HG03571 (cell line): ENCODE measurements around the gene PERM1.
"Not testable (repeated sequence)": the region's sequence is repeated elsewhere in the genome, so short reads cannot be mapped to it uniquely, and the experiment has no call there.

Experiments used
- ATAC-seq: cut with Tn5 transposase; IDR thresholded peaks from one replicate; pipeline ENCODE4 v1.9.1; 2021; ENCODE audit not compliant: unreplicated experiment

The PERM1 gene

DNA sequence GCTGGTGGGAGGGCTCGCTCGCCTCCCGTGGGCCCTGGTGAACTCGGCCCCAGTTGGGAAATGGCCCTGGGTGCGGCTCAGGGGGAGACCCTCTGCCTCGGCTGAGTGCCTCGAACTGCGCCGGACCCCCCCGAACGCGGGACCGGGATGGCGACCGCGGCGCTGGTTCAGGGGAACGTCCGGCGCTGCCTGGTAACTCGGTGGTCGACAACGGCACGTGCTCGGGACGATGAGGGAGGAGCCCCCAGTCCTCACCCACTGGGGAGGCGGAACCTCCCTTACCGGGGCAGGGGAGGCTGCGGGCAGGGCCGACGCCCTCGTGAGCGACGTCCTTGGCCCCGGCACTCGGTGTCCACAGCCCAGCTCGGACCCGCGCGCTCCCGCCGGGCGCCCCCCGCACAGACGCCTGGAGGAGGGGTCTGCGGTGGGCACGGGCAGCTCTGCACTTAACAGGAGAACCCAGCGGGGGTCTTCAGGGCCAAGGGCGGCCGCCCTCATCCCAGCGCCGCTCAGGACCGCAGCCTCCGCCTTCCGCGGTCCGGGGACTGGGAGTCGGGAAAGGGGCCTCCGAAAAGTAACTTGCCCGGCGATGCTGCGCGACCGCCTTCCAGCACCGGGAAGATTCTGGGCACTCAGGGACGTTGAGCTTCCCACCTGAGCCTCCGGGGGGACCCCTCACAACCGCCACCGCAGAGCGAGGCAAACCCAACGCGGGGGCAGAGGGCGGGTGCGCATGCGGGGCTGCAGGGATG is 16.3 kb upstream of the PERM1 start:
- ATAC-seq: no peak

- ATAC-seq: no peak
Measured at GRCh38 chr1:997713-997992, 15.8 kb upstream of the PERM1 start.

GRCh38 chr1:996851-997712 is 15.2 kb upstream of the PERM1 start:
- ATAC-seq: no peak

GRCh38 chr1:995665-996633 is 14.1 kb upstream of the PERM1 start:
- no peak for ATAC-seq

DNA sequence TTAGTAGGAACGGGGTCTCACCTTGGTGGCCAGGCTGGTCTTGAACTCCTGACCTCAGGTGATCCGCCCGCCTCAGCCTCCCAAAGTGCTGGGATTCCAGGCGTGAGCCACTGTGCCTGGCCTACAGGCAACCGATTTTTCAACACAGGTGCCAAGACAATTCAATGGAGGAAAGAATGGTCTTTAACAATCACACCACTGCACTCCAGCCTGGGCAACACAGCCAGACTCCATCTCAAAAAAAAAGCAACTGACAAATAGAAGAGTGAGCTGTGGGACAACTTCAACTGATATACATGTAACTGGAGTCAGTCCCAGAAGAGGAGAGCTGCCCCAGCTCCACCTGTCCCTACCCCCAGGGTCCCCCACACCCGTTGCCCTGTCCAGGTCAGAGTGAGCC is 12.7 kb upstream of the PERM1 start:
- not testable (repeated sequence) for ATAC-seq

DNA sequence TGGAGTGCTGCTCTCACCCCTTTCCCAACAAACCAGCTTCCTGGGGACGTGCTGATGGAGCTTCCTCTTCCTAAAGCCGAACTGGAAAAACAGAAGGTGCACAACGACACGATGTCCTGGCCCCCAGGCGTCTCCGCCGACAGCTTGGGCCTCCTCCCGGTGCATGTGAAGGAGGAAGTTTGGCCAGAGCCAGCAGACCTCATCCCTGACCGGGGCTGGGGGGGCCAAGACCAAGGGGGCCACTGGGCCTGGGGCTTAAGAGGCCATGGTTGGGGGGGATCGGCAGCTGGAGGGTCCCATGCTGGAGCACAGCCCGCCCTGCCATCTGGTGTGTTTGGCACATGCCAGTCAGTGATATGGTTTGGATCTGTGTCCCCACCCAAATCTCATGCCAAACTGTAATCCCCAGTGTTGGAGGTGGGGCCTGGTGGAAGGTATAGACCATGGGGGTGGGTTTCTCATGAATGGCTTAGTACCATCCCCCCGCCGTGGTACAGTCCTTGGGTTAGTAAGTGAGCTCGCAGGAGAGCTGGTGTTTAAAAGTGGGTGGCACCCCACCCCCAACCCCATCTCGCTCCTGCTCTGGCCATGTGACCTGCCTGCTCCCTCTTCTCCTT is 11.6 kb upstream of the PERM1 start:
- ATAC-seq: no peak

DNA sequence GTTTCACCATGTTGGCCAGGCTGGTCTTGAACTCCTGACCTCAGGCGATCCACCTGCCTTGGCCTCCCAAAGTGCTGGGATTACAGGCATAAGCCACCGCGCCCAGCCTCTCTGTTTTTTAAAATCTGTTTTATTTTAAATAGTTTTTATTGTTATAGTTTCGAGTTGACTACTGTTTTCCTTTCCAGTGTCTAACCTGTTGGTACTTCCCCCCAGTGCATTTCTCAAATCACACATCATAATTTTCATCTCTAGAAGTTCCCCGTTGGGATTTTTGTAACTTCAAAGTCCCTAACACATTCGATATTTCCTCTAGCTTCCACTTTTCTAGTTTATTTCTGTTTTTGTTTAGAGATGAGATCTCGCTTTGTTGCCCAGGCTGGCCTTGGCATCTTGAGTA is 10.5 kb upstream of the PERM1 start:
- ATAC-seq: no peak

DNA sequence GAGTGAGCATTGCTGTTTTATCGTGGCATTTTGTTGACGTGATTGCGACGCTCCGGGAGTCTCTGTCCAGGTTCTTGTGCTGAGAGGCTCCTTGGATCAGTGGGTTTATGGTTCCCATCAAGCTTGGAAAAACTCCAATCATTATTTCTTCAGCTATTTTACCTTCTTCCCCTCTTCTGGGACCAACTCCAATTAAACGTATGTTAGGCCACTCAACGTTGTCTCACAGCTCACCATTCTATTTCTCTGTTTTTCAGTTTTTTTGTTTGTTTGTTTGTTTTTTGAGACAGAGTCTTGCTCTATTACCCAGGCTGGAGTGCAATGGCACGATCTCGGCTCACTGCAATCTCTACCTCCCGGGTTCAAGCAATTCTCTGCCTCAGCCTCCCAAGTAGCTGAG is 10.0 kb upstream of the PERM1 start:
- no peak for ATAC-seq

GRCh38 chr1:991275-991674 is 9.4 kb upstream of the PERM1 start:
- not testable (repeated sequence) for ATAC-seq

DNA sequence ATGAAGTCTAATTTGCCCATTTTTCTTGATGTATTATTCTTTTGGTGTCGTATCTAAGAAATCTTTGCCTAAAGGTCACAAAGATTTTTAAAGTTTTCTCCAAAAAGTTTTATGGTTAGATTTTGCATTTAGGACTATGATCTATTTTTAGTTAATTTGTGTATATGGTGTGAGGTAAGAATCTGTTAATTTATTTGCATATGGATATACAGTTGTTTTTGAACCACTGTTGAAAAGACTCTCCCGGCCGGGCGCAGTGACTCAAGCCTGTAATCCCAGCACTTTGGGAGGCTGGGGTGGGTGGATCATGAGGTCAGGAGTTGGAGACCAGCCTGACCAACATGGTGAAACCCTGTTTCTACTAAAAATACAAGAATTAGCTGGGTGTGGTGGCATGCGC is 6.2 kb upstream of the PERM1 start:
- ATAC-seq: not testable (repeated sequence)

- ATAC-seq: no peak
Measured at GRCh38 chr1:985126-985525, 3.2 kb upstream of the PERM1 start.

- no peak for ATAC-seq
Measured at GRCh38 chr1:984476-984814, 2.6 kb upstream of the PERM1 start.

DNA sequence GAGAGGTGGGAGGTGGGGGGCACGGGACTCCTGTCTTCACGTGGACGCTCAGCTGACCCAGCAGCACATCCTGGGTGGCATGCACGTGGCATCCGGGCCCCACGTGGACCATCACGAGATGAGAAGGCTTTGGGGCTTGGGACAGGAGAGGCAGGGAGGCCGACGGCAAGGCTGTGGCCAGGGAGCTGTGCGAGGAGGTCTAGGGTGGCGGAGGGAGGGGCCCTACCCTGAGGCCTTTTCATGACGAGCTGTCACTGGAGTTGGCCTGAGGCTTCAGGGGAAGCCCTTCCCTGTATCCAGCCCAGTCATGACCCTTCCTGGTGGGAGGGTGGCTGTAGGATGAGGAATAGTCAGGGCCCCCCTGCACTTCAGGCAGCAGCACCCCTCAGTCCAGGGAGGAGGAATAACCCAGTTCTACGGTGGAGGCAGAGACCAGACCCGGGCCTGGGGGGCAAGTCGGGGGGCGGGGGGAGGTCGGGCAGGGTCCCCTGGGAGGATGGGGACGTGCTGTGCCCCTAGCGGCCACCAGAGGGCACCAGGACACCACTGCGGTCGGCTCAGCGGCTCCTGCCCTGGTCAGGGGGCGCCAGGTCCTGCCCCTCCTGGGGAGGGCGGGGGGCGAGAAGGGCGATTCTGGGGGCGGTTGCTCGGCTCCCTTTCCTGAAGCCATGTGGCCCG is 2.0 kb upstream of the PERM1 start:
- no peak for ATAC-seq

GRCh38 chr1:982765-983436 is 1.0 kb upstream of the PERM1 start:
- no peak for ATAC-seq

- no peak for ATAC-seq
Measured at GRCh38 chr1:981491-981954, 370 bp downstream of the PERM1 start.

DNA sequence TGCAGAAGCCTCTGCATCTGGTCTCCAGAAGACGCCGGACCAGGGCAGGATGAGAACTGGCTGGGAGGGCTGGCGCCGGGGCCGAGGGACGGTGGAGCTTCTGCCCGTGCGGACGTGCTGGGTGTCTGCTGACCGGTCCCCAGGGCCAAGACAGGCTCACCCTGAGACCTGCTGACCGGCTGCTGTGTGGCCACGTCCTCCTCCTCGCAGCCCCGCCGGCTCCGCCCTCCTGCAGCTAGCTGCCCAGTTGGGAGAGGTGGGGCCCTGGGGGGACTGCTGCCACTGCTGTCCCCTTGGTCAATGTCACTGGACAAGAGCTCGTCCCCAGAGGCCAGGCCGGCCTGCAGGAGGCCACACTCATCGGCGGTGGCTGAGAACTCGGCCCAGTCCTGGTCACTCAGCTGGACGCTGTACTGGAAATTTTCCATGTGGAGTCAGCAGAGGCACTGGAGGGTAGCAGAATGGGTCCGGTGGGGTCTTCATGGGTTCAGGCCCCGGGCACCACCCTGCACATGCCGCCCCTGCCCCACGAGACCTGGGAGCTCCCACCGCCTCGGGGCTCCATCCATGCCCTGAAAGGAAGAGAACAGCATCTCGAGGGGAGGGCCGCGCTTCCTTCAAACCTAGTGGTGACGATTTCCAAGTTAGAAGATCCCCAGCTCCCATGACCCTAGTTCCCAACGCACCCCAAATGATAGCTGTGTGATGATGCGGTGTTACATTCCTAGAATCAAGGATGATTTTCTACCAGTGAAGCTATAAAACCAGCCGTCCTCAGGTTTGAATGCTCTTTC is 1.1 kb downstream of the PERM1 start:
- no peak for ATAC-seq

DNA sequence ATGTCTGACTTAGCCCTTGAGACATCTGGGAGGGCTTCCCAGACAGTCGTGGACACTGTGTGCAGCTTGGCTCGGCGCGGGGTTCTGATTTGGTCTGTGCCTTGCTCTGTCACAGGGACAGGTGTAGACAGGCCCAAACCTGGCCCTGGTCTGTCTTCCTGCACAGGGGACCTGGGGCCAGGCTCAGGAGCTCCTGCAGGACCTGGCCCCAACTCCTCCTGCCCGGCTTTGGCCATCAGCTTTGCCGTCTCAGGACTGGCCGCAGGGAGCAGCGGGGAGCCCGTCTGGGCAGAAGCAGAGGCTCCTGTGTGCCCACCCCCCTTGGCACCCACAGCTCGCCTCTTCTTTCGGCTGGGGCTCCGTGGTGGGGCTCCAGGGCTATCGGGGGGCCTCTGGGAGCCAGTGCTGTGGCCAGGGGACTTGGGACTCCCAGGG is 1.7 kb downstream of the PERM1 start:
- ATAC-seq: no peak

DNA sequence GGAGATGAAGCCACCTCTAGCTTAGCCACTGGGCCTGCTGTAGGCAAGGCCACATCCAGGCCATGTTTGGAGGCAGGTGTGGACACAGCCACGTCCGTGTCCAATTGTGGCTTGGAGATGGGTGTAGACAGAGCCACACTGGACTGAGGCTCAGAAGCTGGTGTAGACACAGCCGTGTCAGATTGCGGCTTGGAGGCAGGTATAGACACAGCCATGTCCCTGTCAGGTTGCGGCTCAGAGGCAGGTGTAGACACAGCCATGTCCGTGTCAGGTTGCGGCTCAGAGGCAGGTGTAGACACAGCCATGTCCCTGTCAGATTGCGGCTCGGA is 2.2 kb downstream of the PERM1 start:
- no peak for ATAC-seq
